ENCODE results near the gene PRKCA. TPM values are rescaled to one million over a fixed set of nuclear protein-coding genes. Genes with fewer than 3 reads are reported as not detected.

PRKCA gene
- total and polyA plus RNA-seq, 10 of the 15 experiments (the other 5 are each of a cell fraction or from before 2014, with no cell fraction given), result 0.11 to 14.6 (median 0.72) TPM

- Histone ChIP-seq H4K20me1 (ENCODE audit: control insufficient read depth, insufficient read depth) (no peaks in the 10 kb centered on the region), H3K27ac (ENCODE audit: control insufficient read depth, insufficient read depth) (no peak overlapping the region), H2AFZ (ENCODE audit: control insufficient read depth, low read depth, low read length) (no peak overlapping the region), H3K36me3 (ENCODE audit: control insufficient read depth in 2 of 2, insufficient read depth in 2 of 2, low read length in 1 of 2) (no peaks in the 10 kb centered on the region), H3K4me1 (ENCODE audit: control insufficient read depth, insufficient read depth, low read length) (no peaks in the 10 kb centered on the region), H3K4me2 (ENCODE audit: control insufficient read depth, insufficient read depth) (no peak overlapping the region), H3K9ac (ENCODE audit: control insufficient read depth, insufficient read depth, low read length) (no peak overlapping the region), H3K9me3 (replicated peaks; ENCODE audit: control insufficient read depth, insufficient read depth, low read length) (no peaks in the 10 kb centered on the region), H3K4me3 (no peak overlapping the region), H3K79me2 (ENCODE audit: control insufficient read depth, insufficient read depth, low read length) (no peaks in the 10 kb centered on the region), H3K27me3 (replicated peaks in 1 of 2; ENCODE audit: control insufficient read depth in 2 of 2, insufficient read depth in 2 of 2, low read length in 1 of 2) (no peaks in the 10 kb centered on the region)
- ChIA-PET SMC1A (ENCODE audit: uncharacterized antibody, unreplicated experiment) (interaction anchor here (1.8 kb wide), 1 partner anchor 14 kb away, joined by 5 read pairs; no protein-coding TSS in a partner anchor), RAD21 (ENCODE audit: unreplicated experiment) (no interaction called here), POLR2A (no interaction called here), CTCF (no interaction called here)
- ATAC-seq (no peak), FAIRE-seq (no peak), DNase-seq (ENCODE audit: low read depth, low spot score) (no peak)
- WGBS (ENCODE audit: insufficient coverage, insufficient replicate concordance, low lambda C conversion rate, missing lambda C conversion rate), result 0% methylated on average over 2 of the region's 2 CpGs
- intact Hi-C loops (cut with micrococcal nuclease; ENCODE audit: unreplicated experiment), result no loop called here
- in situ Hi-C loops (cut with MboI), result no loop called here
- BruUV-seq (replicated peaks), result no TSS peak
- no peak for TF ChIP-seq MYB (IDR thresholded peaks at IDR 0.05; ENCODE audit: borderline replicate concordance, low read depth, low read length)
- TF ChIP-seq NR2C1 (IDR thresholded peaks at IDR 0.05), result no peak
- no peak for TF ChIP-seq IRF3 (IDR thresholded peaks at IDR 0.05)
- TF ChIP-seq ZNF687 (IDR thresholded peaks at IDR 0.05), result no peak
- TF ChIP-seq SIX5 (IDR thresholded peaks at IDR 0.05; ENCODE audit: low read depth, low read length, severe bottlenecking), result no peak
- TF ChIP-seq ETV6 (conservative IDR thresholded peaks at IDR 0.05 in 1 of 2, IDR thresholded peaks at IDR 0.05 in 1 of 2; ENCODE audit: borderline replicate concordance in 1 of 2, low read depth in 1 of 2), result no peak
- TF ChIP-seq JUND (IDR thresholded peaks at IDR 0.05; ENCODE audit: low read depth, low read length), result no peak
- TF ChIP-seq ATF3 (IDR thresholded peaks at IDR 0.05; ENCODE audit: borderline replicate concordance, extremely low read depth, low read depth, low read length), result no peak
- TF ChIP-seq WRNIP1 (IDR thresholded peaks at IDR 0.05; ENCODE audit: borderline replicate concordance, low read depth, low read length), result no peak
- TF ChIP-seq SRF (IDR thresholded peaks at IDR 0.05; ENCODE audit: low read depth in 2 of 2, low read length in 2 of 2), result no peak
- TF ChIP-seq CBX3 (IDR thresholded peaks at IDR 0.05; ENCODE audit: borderline replicate concordance, low read depth), result no peak
- TF ChIP-seq ESRRA (IDR thresholded peaks at IDR 0.05; ENCODE audit: low read length), result no peak
- no peak for TF ChIP-seq SIN3A (IDR thresholded peaks at IDR 0.05; ENCODE audit: low read depth, low read length)
- no peak for TF ChIP-seq PRDM15 (CRISPR knock-in tag; IDR thresholded peaks at IDR 0.05)
These were observed 53.1 kb downstream of the PRKCA start for GRCh38 chr17:66355510-66355909.

Measured in GM12878 (cell line).